HG03039 (cell line): Measurements from ENCODE around the gene ITGB5.
A peak's percentile ranks its signal among the peaks of the same experiment; 100 is the strongest.

Experiments used
- ATAC-seq: cut with Tn5 transposase; IDR thresholded peaks from one replicate; pipeline ENCODE4 v1.9.1; 2021; ENCODE audit warnings: mild to moderate bottlenecking, moderate library complexity; ENCODE audit not compliant: unreplicated experiment

Gene ITGB5, protein sequence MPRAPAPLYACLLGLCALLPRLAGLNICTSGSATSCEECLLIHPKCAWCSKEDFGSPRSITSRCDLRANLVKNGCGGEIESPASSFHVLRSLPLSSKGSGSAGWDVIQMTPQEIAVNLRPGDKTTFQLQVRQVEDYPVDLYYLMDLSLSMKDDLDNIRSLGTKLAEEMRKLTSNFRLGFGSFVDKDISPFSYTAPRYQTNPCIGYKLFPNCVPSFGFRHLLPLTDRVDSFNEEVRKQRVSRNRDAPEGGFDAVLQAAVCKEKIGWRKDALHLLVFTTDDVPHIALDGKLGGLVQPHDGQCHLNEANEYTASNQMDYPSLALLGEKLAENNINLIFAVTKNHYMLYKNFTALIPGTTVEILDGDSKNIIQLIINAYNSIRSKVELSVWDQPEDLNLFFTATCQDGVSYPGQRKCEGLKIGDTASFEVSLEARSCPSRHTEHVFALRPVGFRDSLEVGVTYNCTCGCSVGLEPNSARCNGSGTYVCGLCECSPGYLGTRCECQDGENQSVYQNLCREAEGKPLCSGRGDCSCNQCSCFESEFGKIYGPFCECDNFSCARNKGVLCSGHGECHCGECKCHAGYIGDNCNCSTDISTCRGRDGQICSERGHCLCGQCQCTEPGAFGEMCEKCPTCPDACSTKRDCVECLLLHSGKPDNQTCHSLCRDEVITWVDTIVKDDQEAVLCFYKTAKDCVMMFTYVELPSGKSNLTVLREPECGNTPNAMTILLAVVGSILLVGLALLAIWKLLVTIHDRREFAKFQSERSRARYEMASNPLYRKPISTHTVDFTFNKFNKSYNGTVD

DNA sequence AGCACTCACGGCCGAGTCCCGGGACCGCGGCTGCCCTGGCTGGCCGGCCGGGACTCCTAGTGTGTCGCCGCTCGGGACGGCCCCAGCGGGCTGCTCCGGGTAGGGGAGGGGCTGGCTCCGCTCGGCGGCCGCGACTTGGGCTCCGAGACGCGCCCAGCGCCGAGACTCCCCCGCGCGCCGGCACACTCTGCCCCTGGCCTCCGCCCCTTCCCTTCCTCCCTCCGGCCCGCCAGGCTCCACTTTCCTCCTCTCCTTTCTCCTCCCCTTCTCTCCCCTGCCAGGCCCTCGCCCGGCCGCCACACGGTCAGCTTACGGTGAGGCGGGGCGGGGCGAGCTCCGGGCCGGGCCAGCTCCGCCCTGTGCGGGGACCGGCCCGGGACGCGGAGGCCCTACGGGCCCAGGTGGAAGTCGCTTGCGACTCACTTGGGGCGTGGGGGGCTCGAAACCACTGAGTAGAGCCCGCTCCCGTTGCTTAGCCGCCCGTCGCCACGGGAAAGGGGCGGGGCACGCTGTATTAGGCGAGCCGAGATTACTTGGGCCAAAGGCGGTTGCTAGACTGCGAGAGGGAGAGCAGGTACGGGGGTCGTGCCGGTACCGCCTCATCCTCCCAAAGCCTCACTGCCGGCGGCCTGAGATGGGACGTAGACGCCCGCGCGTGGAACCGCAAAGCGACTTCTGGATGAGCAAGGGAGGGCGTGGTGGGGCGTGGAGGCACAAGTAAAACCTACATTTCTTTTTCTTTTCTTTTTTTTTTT, at the start of gene ITGB5:
Gene ITGB5, minus strand, starts transcription at position 189 of the 755 bp plus-strand sequence. CDS start 365 bp downstream, outside the sequence.
- ATAC-seq = peak; percentile 63

DNA sequence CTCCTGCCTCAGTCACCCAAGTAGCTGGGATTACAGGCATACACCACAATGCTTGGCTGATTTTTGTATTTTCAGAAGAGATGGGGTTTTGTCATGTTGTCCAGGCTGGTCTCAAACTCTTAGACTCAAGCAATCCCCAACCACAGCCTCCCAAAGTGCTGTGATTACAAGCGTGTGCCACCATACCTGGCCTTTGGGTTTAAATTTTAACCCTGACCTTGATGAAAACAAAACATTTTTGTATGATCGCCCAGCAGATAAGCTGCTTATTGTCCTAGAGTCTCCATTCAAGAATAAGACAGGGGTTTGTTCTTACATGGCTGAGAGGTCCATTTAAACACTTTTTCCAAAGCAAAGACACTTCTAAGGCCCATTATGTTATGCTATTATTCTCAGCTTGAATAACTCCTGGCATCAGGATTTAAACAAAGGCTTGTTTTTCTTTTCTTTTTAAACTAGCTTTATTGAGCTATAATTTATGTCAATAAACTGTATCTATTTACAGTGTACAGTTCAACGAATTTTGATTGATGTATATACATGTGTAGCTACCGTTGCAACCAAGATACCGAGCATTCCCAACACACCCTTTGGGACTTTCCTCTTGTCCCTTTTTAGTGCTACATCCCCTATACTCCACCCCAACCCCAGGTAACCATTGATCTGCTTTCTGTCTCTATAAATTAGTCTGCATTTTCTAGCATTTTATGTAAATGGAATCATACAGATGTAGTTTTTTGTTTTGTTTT, 48.8 kb upstream of the ITGB5 start:
- ATAC-seq = no peak

DNA sequence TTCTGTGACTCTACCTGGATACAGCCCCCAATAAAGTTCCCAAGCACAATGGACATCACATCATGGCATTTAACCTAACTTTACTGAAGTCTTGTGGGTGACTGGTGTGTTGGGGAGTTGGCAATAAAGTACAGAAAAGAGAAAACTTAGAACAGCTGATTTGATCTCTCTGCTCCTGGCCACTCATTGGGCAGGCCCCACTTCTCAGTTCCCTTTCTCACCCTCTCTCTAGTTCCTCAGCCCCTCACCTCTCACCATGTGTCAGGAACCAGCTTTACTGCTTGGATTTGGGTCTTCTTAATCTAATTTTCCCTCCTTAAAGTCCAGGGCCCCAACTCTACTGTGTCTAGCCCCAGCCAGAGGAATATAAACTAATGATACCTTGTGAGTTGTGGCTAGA, 48.1 kb upstream of the ITGB5 start:
- no peak for ATAC-seq

DNA sequence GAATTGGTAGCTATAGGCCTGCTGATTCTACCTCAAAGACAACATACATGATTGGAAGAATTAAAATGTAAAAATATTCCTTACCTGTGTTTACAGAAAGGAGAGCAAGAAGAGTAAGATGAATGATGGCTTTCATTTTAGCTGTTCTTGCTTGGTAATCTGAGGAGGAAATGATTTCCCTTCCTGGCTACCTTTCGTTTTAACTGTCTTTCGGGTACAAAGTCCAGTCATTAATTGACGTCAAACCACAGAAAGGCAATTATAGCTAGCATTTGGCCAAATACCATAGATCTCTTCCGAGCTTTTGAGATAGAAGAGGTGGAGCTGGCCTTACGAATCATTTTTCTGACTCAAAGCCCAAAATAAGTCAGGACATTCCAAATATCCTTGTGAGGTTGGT, 47.4 kb upstream of the ITGB5 start, which contains the start of gene MUC13:
Gene MUC13, minus strand, starts transcription at position 175 of the 400 bp plus-strand sequence. Its CDS starts 39 bp downstream, at position 136.
- ATAC-seq = no peak

DNA sequence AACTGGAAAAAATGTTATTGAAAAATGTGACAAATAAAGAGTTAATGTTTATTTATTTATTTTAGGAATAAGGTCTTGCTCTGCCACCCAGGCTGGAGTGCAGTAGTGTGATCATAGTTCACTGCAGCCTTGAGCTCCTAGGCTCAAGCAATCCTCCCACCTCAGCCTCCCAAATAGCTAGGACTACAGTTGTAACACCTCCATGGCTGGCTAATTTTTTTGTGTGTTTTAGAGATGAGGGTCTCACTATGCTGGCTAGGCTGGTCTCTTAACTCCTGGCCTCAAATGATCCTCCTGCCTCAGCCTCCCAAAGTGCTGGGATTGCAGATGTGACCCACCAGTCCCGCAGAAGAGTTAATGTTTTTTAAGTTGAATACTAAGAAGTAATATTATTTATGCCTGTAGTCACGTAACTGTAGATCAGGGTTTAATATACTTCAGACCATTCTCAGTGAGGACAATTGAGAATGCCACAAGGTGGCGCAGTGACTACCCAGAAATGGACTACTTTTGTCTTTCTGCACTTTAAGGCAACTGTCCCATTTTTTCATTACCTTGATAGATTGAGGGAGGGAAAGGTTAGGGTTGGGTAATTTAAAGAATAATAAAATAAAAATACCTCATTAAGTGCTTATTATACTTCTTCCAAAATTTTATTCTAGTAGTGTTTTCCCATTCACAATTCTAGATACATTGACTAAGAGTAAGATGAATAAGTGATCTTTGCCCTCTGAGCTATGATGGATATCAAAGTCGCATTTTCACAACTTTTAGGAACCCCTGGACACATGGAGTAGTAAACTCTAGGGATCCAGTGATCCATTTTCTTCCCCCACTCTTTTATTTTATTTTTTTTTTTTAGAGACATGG, 41.4 kb upstream of the ITGB5 start:
- ATAC-seq = no peak

DNA sequence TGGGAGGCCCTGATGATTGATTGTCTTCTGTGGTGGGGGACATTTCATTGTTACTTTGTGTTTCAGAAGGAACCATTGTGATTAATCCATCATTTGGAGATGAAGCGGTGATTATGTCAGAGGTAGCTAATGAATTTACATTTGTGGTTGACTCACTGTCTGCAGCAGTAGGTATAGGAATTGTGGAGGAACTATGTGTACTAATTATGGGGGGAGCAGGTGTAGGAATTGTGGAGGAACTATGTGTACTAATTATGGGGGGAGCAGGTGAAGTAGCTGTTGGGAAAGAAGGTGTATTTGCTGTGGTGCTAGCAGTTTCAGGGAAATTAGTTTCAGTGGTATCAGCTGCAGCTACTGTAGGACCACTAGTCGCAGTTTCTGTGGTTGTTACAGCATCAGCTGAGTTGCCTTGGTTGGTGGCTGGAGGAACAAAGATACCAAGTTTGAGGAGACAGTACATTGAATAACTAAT, 40.4 kb upstream of the ITGB5 start:
- peak; percentile 51 for ATAC-seq

DNA sequence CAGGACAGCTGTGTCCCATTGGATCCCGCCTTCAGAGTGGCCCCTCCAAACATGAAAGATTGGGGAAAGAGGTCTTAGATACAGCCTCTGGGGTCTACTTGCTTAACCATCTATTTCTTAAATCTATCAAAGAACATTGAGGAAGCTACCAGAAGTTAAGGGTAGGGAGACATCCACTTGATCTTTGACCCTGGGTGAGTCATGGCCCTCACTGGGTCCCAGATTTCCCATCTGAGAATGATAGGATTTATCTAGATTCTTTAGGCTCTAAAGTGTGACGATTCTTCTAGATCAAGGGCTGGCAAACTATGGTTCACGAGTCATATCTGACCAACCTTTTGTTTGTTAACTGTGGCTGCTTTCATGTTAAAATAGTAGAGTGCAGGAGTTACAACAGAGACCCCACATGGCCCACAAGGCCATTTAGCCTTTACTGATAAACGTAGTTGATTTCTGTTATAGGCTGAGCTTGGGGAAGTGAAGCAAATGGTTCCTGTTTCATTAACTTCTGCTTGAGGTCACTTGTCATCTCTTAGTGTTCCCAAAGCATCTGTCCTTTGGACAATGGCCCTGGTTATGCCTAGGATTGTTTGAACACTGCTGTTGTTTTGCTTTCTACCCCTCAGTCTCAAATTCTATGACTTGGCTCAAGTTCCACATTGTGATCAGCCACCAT, 39.4 kb upstream of the ITGB5 start:
- ATAC-seq = no peak

DNA sequence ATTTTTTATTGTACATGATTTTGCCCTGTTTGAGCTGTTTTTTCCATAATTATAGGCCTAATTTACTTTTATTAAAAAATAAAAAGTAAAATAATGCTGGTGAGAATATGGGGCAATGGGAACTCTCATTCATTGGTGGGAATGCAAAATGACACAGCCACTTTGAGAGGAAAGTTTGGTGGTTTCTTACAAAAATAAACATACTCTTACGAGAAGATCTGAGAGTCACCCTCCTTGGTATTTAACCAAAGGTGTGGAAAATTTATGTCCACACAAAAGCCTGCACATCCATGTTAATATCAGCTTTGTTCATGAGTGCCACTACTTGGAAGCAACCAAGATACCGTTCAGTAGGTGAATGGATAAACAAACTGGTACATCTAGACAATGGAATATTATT, 37.6 kb upstream of the ITGB5 start:
- ATAC-seq = no peak

DNA sequence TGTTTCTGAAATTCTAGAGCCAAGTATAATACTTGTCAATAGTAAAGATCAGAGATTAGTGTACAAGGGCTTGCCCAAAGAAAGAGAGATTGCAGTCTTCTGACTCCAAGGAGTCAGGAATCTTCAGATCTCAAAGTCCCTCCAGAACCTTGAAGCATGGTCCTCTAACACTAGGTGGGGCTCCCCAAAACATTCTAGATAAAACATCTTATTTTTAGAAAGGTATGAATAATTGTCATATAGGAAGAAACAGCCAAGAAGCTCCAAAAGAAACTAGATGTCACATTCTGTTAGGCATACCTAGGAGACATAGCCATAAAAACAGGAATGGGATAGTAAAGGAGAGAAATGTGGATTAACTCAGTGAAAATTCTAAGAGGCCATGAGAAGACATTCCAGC, 36.7 kb upstream of the ITGB5 start:
- ATAC-seq = no peak

DNA sequence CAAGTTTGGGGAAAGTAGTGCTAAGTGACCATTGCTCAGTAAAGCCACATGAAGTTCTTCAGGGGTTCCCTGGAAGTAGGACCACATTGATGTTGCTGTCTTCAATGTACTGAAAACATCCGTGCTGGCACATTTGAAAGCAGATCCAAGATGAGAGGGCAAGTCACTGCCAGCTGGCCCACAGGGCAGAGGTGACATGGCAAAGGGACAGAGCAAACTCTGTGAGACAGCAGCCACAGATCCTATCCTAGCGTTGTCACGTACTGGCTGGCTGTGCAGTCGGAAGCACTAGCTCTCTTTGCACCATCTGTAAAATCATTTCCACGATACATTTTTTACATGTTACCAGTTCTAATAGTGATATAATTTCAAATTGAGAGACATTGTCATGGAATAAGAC, 33.6 kb upstream of the ITGB5 start:
- no peak for ATAC-seq

DNA sequence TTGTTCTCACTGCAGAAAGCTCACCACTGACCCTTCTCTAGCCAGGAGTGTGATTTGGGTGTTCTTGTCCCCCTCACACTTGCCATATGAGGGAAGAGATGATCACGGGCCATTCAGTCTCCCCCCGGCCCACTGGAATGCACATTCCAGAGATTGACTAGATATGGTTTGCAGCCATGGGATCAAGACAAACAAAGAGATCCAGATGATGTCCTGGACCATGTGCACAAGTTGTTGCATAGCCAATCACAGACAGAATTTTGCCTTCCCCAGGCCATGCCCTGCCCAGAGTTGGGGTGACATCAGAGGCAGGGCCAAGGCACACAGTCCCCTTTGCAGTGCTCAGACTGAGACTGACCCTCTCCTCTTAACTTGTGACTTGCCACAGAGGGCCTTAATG, 32.6 kb upstream of the ITGB5 start:
- ATAC-seq = no peak

DNA sequence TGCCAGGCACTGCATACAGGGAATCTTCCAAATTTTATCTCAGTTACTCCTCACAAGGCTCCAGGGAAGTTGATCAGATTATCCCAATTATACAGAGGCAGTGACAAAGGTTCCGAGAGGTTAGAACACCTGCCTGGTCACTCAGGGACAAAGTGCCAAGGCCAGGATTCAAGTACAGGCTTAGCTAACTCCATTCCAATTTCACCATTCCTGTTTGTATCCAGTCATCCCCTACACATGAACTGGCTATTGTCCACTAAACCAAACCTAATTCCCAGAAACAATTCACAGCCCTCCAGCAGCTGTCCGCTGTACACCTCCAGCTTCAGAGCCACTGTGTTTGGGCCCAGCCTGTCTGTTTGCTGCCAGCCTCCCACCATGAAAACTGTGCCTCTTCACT, 31.4 kb upstream of the ITGB5 start:
- no peak for ATAC-seq

DNA sequence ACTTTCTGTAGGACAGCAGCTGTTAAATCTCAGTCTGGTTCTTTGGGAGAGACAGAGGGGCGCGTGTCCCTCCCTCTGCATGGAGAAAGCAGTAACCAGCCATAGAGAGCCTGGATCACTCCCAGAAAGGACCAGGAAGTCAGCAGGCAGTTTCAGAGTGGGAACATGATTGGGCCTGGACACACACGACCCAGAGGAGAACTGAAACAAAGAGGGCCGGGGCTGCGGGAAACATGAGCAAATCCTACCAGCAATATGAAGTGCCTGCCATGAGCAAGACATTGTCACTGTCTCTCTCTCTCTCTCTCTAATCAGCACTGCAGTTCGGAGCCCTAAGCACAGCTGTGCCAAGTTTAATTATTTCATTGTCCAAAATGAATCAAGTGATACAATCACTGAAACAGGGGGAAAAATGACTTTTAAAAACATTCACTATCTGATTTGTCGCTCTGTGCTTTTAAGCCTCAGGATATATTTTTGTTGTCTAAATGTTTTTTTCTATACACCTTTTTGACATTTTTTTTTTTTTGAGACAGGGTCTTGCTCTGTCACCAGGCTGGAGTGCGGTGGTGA, 29.8 kb upstream of the ITGB5 start:
- no peak for ATAC-seq

DNA sequence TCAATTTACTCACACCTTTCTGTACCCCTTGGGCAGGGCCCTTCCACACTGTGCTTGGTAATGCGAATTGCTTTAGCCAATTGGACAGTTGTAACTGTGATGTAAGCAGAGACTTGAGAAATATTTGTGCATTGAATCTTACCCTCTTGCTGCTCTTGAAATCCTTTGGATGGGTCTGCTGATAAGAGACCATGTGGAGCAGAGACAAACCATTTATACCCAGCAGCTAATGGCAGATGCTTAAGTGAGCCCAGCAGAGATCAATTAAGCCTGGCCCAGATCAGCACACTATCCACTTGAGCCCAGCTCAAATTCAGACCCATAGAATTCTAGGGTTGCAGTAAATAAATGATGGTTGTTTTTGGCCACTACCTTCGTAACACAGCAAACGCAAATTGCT, 28.1 kb upstream of the ITGB5 start:
- ATAC-seq = no peak

DNA sequence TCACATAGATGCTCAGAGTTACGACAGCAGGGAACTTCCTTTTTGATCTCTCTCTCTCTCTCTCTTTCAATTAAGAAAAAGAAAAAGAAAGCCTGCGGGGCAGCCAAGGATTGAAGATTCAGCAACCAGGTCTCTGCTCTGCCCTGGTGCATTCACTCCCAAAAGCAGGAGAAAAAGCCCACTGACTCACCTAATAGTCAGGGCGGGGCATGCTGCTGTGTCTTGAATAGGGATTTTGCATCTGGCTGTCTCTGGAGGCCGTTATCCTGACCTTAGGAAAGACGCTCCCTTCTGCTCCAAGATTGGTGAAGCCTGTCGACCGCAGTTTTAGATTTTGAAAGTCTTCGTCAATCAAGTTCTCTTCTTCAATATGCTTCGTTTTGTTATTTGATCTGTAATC, 20.8 kb upstream of the ITGB5 start:
- no peak for ATAC-seq

DNA sequence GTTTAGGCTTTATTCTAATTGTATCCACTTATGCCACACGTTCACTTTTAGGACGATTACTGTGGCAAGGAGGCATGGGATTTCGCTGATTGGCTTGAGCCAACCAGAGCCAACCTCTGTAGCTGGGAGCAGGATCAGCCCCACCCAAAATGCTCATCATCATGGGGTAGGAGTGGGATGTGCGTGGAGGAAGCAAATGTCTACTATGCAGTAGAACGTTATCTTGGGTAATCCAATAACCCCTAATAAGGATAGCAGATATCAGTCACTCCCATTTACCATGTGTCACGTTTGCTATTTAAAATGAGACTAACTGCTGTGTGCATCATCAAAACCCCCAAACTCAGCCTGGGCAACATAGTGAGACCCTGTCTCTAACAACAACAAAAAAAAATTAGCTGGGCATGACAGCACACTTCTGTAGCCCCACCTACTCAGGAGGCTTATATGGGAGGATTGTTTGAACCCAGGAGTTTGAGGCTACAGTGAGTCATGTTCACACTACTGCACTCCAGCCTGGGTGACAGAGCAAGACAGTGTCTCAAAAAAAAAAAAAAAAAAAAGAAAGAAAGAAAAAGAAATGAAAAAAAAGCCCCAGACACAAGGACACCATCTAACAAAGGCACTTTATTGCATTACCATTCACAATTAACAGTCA, 17.8 kb upstream of the ITGB5 start:
- no peak for ATAC-seq

DNA sequence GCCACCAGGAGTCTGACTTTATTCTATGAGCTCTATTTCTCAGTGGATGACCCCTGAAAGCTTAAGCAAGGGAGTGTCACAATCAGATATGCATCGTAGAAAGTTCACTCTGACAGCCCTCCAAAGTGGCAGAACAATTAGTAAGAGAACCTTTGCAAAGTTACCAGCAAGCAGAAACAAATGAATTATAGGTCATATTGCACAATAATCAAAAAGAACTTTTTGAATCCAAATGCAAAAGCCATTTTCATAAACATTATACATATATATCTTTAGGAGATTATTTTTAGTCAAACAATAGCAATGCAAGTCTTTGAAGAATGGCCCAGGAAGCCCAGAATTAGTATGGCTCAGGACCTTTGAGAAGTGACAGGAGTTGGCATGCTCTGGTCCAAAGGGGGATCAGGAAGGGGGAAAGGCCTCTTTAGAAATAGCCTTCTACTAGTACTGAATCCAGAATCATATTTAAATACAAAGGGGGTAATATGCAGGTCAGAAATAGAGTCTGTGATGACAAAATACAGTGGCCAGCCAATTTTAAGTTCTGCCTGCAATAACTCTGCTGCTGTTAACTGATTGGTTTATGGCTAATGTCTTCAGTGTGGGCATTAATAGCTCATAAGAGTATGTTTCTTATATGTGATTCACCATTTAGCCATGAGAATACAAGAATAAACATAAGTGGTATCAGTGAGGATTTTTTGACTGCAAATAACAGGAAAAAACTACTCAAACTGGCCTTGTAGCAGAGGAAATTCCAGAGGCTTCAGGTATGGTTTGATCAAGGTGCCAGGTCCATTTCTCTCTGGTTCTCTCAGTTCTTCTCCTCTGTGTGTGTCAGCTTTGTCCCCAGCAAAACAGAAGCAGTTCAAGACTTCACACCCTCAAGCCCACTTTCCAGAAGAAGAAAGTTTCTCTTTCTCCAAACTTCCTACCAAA, 17.0 kb upstream of the ITGB5 start:
- ATAC-seq = no peak
